ENCODE data around the gene NCEH1.

Gene NCEH1

DNA sequence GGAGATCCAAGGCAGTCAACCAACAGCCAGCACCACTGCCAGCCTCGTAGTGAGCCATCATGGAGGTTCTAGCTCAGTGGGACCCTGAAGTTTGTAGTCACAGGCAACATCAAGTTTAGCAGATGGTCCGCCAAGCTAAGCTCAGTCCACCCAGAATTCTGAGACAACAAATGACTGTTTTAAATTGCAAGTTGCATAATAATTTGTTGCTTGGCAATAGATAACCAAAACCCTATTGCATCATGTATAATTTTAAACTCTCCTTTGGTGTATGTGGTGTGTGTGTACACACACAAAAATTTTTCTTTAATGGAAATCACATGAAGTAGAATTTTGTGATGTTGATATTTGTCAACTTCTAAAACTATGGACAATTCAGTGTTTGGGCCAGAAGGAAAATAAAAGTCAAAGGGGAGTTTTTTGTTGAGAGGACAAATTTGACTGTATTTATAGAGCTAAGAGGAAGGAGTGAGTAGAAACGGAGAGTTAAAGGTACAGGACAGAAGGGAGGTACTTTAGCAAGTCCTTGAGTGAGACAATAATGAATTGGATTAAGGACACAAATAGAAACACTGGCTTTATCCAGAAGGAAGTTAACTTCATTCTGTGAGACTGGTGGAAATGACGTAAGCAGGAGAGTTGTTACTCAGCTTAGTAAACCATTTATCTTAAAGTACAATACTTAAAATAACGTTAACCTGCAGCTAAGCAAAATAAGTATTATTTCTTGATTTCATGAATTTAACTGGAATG is 83.6 kb downstream of the NCEH1 start:
- Histone ChIP-seq H3K4me1 (ENCODE audit: control insufficient read depth, insufficient read depth, low read length) (peaks cover 4% of the 10 kb centered on the region), H3K4me3 (ENCODE audit: low read length) (no peak overlapping the region), H3K36me3 (ENCODE audit: control insufficient read depth, insufficient read depth, low read length) (no peaks in the 10 kb centered on the region), H3K27me3 (ENCODE audit: control insufficient read depth, insufficient read depth, low read length) (no peaks in the 10 kb centered on the region), H3K9ac (ENCODE audit: low read length) (no peak overlapping the region), H3K9me3 (ENCODE audit: control insufficient read depth, low read length) (no peaks in the 10 kb centered on the region)

- Histone ChIP-seq H3K36me3 (ENCODE audit: control insufficient read depth, insufficient read depth, low read length) (no peaks in the 10 kb centered on the region), H3K27me3 (ENCODE audit: control insufficient read depth, insufficient read depth, low read length) (no peaks in the 10 kb centered on the region), H3K9ac (ENCODE audit: low read length) (no peak overlapping the region), H3K9me3 (ENCODE audit: control insufficient read depth, low read length) (no peaks in the 10 kb centered on the region), H3K4me3 (ENCODE audit: low read length) (no peak overlapping the region), H3K4me1 (ENCODE audit: control insufficient read depth, insufficient read depth, low read length) (peaks cover 4% of the 10 kb centered on the region)
These were observed 84.7 kb downstream of the NCEH1 start for GRCh38 chr3:172626021-172626640.

DNA sequence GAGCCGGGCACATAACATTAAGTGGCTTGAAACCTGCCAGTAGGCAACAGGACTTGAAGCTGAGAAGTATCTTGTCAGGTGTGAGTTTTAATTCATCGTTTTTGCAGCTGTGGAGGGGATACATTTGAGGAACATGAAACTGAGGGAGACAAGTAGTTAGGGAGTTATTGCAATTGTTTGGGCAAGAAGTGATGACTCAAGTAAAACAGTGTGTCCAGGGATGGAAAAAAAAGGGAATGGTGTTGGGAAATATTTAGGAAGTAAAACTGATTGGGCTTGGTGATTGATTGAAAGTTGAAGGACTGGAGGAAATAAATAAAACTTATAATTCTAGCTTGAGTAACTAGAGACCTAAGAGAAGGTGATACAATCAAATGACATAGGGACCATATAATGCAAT is 85.5 kb downstream of the NCEH1 start:
- Histone ChIP-seq H3K9ac (ENCODE audit: low read length) (no peak overlapping the region), H3K4me1 (ENCODE audit: control insufficient read depth, insufficient read depth, low read length) (peaks cover 4% of the 10 kb centered on the region), H3K36me3 (ENCODE audit: control insufficient read depth, insufficient read depth, low read length) (no peaks in the 10 kb centered on the region), H3K4me3 (ENCODE audit: low read length) (no peak overlapping the region), H3K27me3 (ENCODE audit: control insufficient read depth, insufficient read depth, low read length) (no peaks in the 10 kb centered on the region), H3K9me3 (ENCODE audit: control insufficient read depth, low read length) (no peaks in the 10 kb centered on the region)

GRCh38 chr3:172624999-172625398 is 85.9 kb downstream of the NCEH1 start:
- no peaks in the 10 kb centered on the region for H3K27me3 ChIP-seq (ENCODE audit: control insufficient read depth, insufficient read depth, low read length)
- peaks cover 4% of the 10 kb centered on the region for H3K4me1 ChIP-seq (ENCODE audit: control insufficient read depth, insufficient read depth, low read length)
- no peak overlapping the region for H3K9ac ChIP-seq (ENCODE audit: low read length)
- no peaks in the 10 kb centered on the region for H3K9me3 ChIP-seq (ENCODE audit: control insufficient read depth, low read length)
- H3K4me3 ChIP-seq (ENCODE audit: low read length) = no peak overlapping the region
- no peaks in the 10 kb centered on the region for H3K36me3 ChIP-seq (ENCODE audit: control insufficient read depth, insufficient read depth, low read length)

DNA sequence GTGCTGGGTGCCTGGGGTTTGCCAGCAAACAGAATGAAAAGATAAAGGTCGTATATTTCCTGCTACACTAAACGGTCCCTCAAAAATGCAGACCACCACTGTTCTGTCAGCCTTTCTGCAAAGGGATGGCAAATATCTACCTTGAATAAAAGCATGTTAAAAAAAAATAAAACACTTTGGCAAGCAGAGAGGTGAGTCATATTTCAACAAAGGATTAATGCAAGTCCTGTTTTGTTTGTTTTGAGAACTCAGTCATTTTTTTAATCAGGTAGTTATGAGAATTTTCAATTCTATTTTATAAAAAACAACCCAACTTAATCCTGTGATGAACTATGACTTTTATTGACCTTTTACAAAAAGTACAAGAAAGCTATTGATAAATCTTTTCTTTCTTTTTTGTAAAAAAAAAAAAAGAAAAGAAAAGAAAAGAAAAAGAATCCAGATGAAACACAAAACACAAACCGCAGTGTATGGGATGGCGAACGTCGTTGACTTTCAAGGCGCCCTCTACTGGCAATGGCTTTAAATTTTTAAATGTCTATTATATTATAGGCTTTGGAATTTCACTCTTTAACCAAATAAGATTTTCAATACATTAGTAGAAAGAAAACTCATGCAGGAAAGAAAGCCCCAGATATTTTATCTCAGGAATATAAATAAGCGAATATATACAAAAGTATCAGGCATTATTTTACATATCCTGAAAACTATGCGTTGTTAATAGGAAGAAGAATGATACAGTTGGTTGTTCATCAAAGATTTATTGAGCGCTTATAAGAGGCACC is 87.8 kb downstream of the NCEH1 start:
- Histone ChIP-seq H3K27me3 (ENCODE audit: control insufficient read depth, insufficient read depth, low read length) (no peaks in the 10 kb centered on the region), H3K4me3 (ENCODE audit: low read length) (no peak overlapping the region), H3K9ac (ENCODE audit: low read length) (no peak overlapping the region), H3K9me3 (ENCODE audit: control insufficient read depth, low read length) (no peaks in the 10 kb centered on the region), H3K4me1 (ENCODE audit: control insufficient read depth, insufficient read depth, low read length) (no peaks in the 10 kb centered on the region), H3K36me3 (ENCODE audit: control insufficient read depth, insufficient read depth, low read length) (no peaks in the 10 kb centered on the region)

DNA sequence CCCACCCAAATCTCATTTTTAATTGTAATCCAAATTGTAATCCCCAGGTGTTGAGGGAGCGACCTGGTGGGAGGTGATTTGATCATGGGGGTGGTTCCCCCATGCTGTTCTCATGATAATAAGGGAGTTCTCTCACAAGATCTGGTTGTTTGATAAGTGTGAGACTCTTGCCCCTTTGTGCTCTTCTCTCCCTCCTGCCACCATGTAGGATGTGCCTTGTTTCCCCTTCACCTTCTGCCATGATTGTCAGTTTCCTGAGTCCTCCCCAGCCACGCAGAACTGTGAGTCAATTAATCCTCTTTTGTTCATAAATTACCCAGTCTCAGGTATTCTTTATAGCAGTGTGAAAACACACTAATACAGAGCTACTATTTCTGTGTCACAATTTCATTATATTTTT is 88.7 kb downstream of the NCEH1 start:
- Histone ChIP-seq H3K9me3 (ENCODE audit: control insufficient read depth, low read length) (no peaks in the 10 kb centered on the region), H3K36me3 (ENCODE audit: control insufficient read depth, insufficient read depth, low read length) (no peaks in the 10 kb centered on the region), H3K9ac (ENCODE audit: low read length) (no peak overlapping the region), H3K4me3 (ENCODE audit: low read length) (no peak overlapping the region), H3K27me3 (ENCODE audit: control insufficient read depth, insufficient read depth, low read length) (no peaks in the 10 kb centered on the region), H3K4me1 (ENCODE audit: control insufficient read depth, insufficient read depth, low read length) (no peaks in the 10 kb centered on the region)

- no peaks in the 10 kb centered on the region for H3K27me3 ChIP-seq (ENCODE audit: control insufficient read depth, insufficient read depth, low read length)
- H3K36me3 ChIP-seq (ENCODE audit: control insufficient read depth, insufficient read depth, low read length) = no peaks in the 10 kb centered on the region
- no peaks in the 10 kb centered on the region for H3K4me1 ChIP-seq (ENCODE audit: control insufficient read depth, insufficient read depth, low read length)
- H3K9me3 ChIP-seq (ENCODE audit: control insufficient read depth, low read length) = no peaks in the 10 kb centered on the region
- H3K9ac ChIP-seq (ENCODE audit: low read length) = no peak overlapping the region
- H3K4me3 ChIP-seq (ENCODE audit: low read length) = no peak overlapping the region
These were observed 92.9 kb downstream of the NCEH1 start for GRCh38 chr3:172617976-172618375.

DNA sequence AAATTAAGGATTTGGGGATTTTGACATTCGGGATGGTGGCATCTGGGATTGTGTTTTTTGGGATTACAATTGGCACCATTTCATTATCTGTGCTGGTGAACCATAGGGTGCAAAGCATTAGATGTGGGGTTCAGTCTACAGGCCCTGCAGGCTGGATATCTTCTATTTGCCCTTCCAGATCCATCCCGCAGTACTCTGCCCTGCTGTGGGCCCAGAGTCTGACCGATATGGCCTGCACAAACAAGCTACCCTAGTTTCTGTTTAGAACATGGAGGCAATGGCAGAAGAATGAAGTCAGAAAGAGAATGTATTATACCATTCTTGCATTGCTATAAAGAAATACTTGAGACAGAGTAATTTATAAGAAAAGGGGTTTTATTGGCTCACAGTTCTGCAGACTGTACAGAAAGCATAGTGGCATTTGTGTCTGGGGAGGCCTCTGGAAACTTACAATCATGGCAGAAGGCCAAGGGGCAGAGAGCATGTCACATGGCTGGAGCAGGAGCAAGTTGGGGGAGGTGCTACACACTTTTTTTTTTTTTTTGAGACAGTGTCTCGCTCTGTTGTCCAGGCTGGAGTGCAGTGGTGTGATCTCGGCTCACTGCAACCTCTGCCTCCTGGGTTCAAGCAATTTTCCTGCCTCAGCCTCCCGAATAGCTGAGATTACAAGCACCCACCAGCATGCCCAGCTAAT is 93.7 kb downstream of the NCEH1 start:
- Histone ChIP-seq H3K4me3 (ENCODE audit: low read length) (no peak overlapping the region), H3K36me3 (ENCODE audit: control insufficient read depth, insufficient read depth, low read length) (no peaks in the 10 kb centered on the region), H3K27me3 (ENCODE audit: control insufficient read depth, insufficient read depth, low read length) (no peaks in the 10 kb centered on the region), H3K4me1 (ENCODE audit: control insufficient read depth, insufficient read depth, low read length) (no peaks in the 10 kb centered on the region), H3K9me3 (ENCODE audit: control insufficient read depth, low read length) (no peaks in the 10 kb centered on the region), H3K9ac (ENCODE audit: low read length) (no peak overlapping the region)

DNA sequence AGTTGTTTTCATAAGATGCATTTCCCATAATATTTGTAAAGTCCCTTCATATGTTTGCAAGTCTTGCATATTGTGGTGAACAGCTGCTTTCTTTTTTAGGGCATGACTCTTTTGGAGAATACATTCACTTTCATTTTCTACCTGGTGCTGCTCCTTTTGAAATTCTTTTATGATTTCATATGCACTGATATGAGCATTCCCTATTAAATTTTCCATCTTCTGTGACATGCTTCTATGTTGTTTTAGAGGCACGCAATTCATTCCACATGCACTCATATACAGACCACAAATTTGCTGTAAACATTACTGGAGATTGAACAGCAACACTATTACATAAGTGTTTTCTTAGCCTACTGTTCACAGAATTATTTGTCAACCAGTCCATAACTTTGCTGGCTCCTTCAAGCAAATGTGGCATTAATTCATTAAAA is 94.8 kb downstream of the NCEH1 start:
- Histone ChIP-seq H3K4me3 (ENCODE audit: low read length) (no peak overlapping the region), H3K36me3 (ENCODE audit: control insufficient read depth, insufficient read depth, low read length) (no peaks in the 10 kb centered on the region), H3K4me1 (ENCODE audit: control insufficient read depth, insufficient read depth, low read length) (no peaks in the 10 kb centered on the region), H3K9ac (ENCODE audit: low read length) (no peak overlapping the region), H3K27me3 (ENCODE audit: control insufficient read depth, insufficient read depth, low read length) (no peaks in the 10 kb centered on the region), H3K9me3 (ENCODE audit: control insufficient read depth, low read length) (no peaks in the 10 kb centered on the region)

GRCh38 chr3:172615296-172615695 is 95.6 kb downstream of the NCEH1 start:
- Histone ChIP-seq H3K27me3 (ENCODE audit: control insufficient read depth, insufficient read depth, low read length) (no peaks in the 10 kb centered on the region), H3K9me3 (ENCODE audit: control insufficient read depth, low read length) (no peaks in the 10 kb centered on the region), H3K9ac (ENCODE audit: low read length) (no peak overlapping the region), H3K36me3 (ENCODE audit: control insufficient read depth, insufficient read depth, low read length) (no peaks in the 10 kb centered on the region), H3K4me3 (ENCODE audit: low read length) (no peak overlapping the region), H3K4me1 (ENCODE audit: control insufficient read depth, insufficient read depth, low read length) (no peaks in the 10 kb centered on the region)

- Histone ChIP-seq H3K4me1 (ENCODE audit: control insufficient read depth, insufficient read depth, low read length) (no peaks in the 10 kb centered on the region), H3K9me3 (ENCODE audit: control insufficient read depth, low read length) (no peaks in the 10 kb centered on the region), H3K27me3 (ENCODE audit: control insufficient read depth, insufficient read depth, low read length) (no peaks in the 10 kb centered on the region), H3K9ac (ENCODE audit: low read length) (no peak overlapping the region), H3K36me3 (ENCODE audit: control insufficient read depth, insufficient read depth, low read length) (no peaks in the 10 kb centered on the region), H3K4me3 (ENCODE audit: low read length) (no peak overlapping the region)
These were observed 96.3 kb downstream of the NCEH1 start for GRCh38 chr3:172614340-172615274.
